Smooth muscle cell (in vitro differentiated cells): ENCODE results near the gene CYP19A1. TPM values are rescaled to one million over a fixed set of nuclear protein-coding genes. Genes with fewer than 3 reads are reported as not detected.

ENCODE experiments used
- DNase-seq: peaks from one replicate; lab custom pipeline; 2025; ENCODE audit not compliant: unreplicated experiment; lab: John Stamatoyannopoulos, UW
- H2AFZ ChIP-seq: fragments of 200-600 bp; sonication (generic); 2 replicates; pipeline ENCODE4 v1.6.0; 2016; ENCODE audit warnings: antibody characterized with exemption, low read depth, mild to moderate bottlenecking
- H3F3A ChIP-seq: fragments of 200-600 bp; sonication (generic); 2 replicates; pipeline ENCODE4 v1.6.0; 2017; ENCODE audit warnings: antibody characterized with exemption, low read depth
- H3K27ac ChIP-seq: fragments of 200-600 bp; sonication (generic); 2 replicates; pipeline ENCODE4 v1.5.1; 2016; ENCODE audit warnings: low read depth, mild to moderate bottlenecking
- H3K27me3 ChIP-seq: fragments of 200-600 bp; sonication (generic); 2 replicates; pipeline ENCODE4 v1.6.1; 2016; ENCODE audit warnings: low read depth, mild to moderate bottlenecking
- H3K36me3 ChIP-seq: fragments of 200-600 bp; sonication (generic); 2 replicates; pipeline ENCODE4 v1.5.1; 2016; ENCODE audit warnings: low read depth
- H3K4me1 ChIP-seq: fragments of 200-600 bp; sonication (generic); 2 replicates; pipeline ENCODE4 v1.5.1; 2016; ENCODE audit warnings: low read depth
- H3K4me2 ChIP-seq: fragments of 200-600 bp; sonication (generic); 2 replicates; pipeline ENCODE4 v1.6.0; 2016; ENCODE audit warnings: mild to moderate bottlenecking
- H3K4me3 ChIP-seq: fragments of 200-600 bp; sonication (generic); 2 replicates; pipeline ENCODE4 v1.5.1; 2016; ENCODE audit warnings: mild to moderate bottlenecking
- H3K79me2 ChIP-seq: fragments of 200-600 bp; sonication (generic); 2 replicates; pipeline ENCODE4 v1.6.0; 2016; ENCODE audit warnings: low read depth, mild to moderate bottlenecking
- H3K9ac ChIP-seq: fragments of 200-600 bp; sonication (generic); 2 replicates; pipeline ENCODE4 v1.6.0; 2016; ENCODE audit warnings: low read depth
- H3K9me3 ChIP-seq: fragments of 200-600 bp; sonication (generic); replicated peaks from 2 replicates; pipeline ENCODE4 v1.5.1; 2016; ENCODE audit warnings: low read depth
- H4K20me1 ChIP-seq: fragments of 200-600 bp; sonication (generic); 2 replicates; pipeline ENCODE4 v1.6.0; 2016; ENCODE audit warnings: low read depth
- CTCF ChIP-seq: fragments of 200-600 bp; sonication (generic); IDR thresholded peaks from 2 replicates; pipeline ENCODE4 v1.5.1; 2017; ENCODE audit warnings: borderline replicate concordance, mild to moderate bottlenecking, antibody characterized with exemption; ENCODE audit not compliant: insufficient read depth, poor library complexity, severe bottlenecking
- WGBS: methylation state at CpG from one replicate; pipeline ENCODE4 v1.1.7; 2016; ENCODE audit warnings: low lambda C conversion rate; 5-methylcytosine and 5-hydroxymethylcytosine counted together
- polyA plus RNA-seq: library from polyadenylated mRNA; unstranded; fragments of >200 nt; fragmentation: Nextera tagmentation; extraction: Ambion mirVana; gene quantifications from 2 replicates; pipeline ENCODE4 v1.2.1, GENCODE V29; 2016
- total RNA-seq: library from RNA; depleted of rRNA; stranded (reverse); fragments of >200 nt; gene quantifications from 2 replicates; pipeline ENCODE4 v1.2.3, GENCODE V29; 2014

The CYP19A1 gene
- total and polyA plus RNA-seq, 2 experiments from 2014 or later: not detected

- WGBS: 100% methylated on average over 1 of the region's 1 CpG
- no peak overlapping the region for H3K9ac ChIP-seq
- H3K27me3 ChIP-seq: no peaks in the 10 kb centered on the region
Measured at GRCh38 chr15:51316636-51317035, 21.8 kb downstream of the CYP19A1 start.

GRCh38 chr15:51315726-51316125, 22.7 kb downstream of the CYP19A1 start:
- no peak overlapping the region for H3K9ac ChIP-seq
- H3K4me2 ChIP-seq: no peak overlapping the region
- no peak overlapping the region for H3K4me3 ChIP-seq
- H4K20me1 ChIP-seq: no peaks in the 10 kb centered on the region
- H3F3A ChIP-seq: no peaks in the 10 kb centered on the region
- no peaks in the 10 kb centered on the region for H3K36me3 ChIP-seq
- no peaks in the 10 kb centered on the region for H3K9me3 ChIP-seq
- 72% methylated on average over 7 of the region's 7 CpGs for WGBS
- no peak overlapping the region for H3K27ac ChIP-seq
- no peak for TF ChIP-seq CTCF
- H2AFZ ChIP-seq: no peak overlapping the region
- no peaks in the 10 kb centered on the region for H3K79me2 ChIP-seq
- H3K27me3 ChIP-seq: no peaks in the 10 kb centered on the region
- DNase-seq: no peak
- no peaks in the 10 kb centered on the region for H3K4me1 ChIP-seq

More at GRCh38 chr15:51316636-51317035, 21.8 kb downstream of the CYP19A1 start:
- Histone ChIP-seq H3F3A (no peaks in the 10 kb centered on the region), H3K79me2 (no peaks in the 10 kb centered on the region), H3K4me3 (no peak overlapping the region), H3K4me1 (no peaks in the 10 kb centered on the region), H3K9me3 (no peaks in the 10 kb centered on the region), H3K36me3 (no peaks in the 10 kb centered on the region), H2AFZ (no peak overlapping the region), H4K20me1 (no peaks in the 10 kb centered on the region), H3K27ac (no peak overlapping the region), H3K4me2 (no peak overlapping the region)
- DNase-seq: no peak
- TF ChIP-seq CTCF: no peak

GRCh38 chr15:51314391-51315337, 23.7 kb downstream of the CYP19A1 start:
- no peak for TF ChIP-seq CTCF
- Histone ChIP-seq H2AFZ (no peak overlapping the region), H3K9ac (no peak overlapping the region), H3K4me1 (no peaks in the 10 kb centered on the region), H3K36me3 (no peaks in the 10 kb centered on the region), H3K9me3 (no peaks in the 10 kb centered on the region), H3K4me2 (no peak overlapping the region), H3K27ac (no peak overlapping the region), H4K20me1 (no peaks in the 10 kb centered on the region), H3K4me3 (no peak overlapping the region), H3K27me3 (no peaks in the 10 kb centered on the region), H3K79me2 (no peaks in the 10 kb centered on the region), H3F3A (no peaks in the 10 kb centered on the region)
- no peak for DNase-seq
- 72% methylated on average over 10 of the region's 10 CpGs for WGBS
